Trophoblast cell (in vitro differentiated cells and primary cell): ENCODE data around the gene NXPE3.

Source experiments
- DNase-seq, 2 donors: peaks; one replicate each; pipeline ENCODE4 v3.0.0-alpha.2; 2016
- H2AFZ ChIP-seq: 2 replicates; pipeline ENCODE4 v1.6.1; 2013; ENCODE audit warnings: low read length, moderate library complexity, mild to moderate bottlenecking; ENCODE audit not compliant: insufficient read depth, poor library complexity
- H2AK5ac ChIP-seq: 2 replicates; pipeline ENCODE4 v1.6.1; 2013; ENCODE audit warnings: mild to moderate bottlenecking, low read length
- H2BK120ac ChIP-seq: 2 replicates; pipeline ENCODE4 v1.6.1; 2013; ENCODE audit warnings: low read length, mild to moderate bottlenecking, moderate library complexity; ENCODE audit not compliant: insufficient read depth, poor library complexity
- H2BK12ac ChIP-seq: 2 replicates; pipeline ENCODE4 v1.6.1; 2013; ENCODE audit warnings: mild to moderate bottlenecking, low read length, moderate library complexity
- H2BK5ac ChIP-seq: 2 replicates; pipeline ENCODE4 v1.6.1; 2013; ENCODE audit warnings: low read length, low read depth, moderate library complexity, mild to moderate bottlenecking; ENCODE audit not compliant: poor library complexity
- H3K14ac ChIP-seq: 2 replicates; pipeline ENCODE4 v1.6.1; 2013; ENCODE audit warnings: mild to moderate bottlenecking, low read length
- H3K18ac ChIP-seq: 2 replicates; pipeline ENCODE4 v1.6.1; 2013; ENCODE audit warnings: mild to moderate bottlenecking, low read length
- H3K23ac ChIP-seq: 2 replicates; pipeline ENCODE4 v1.6.1; 2013; ENCODE audit warnings: low read length
- H3K27ac ChIP-seq: 2 replicates; pipeline ENCODE4 v1.5.1; 2013; ENCODE audit warnings: low read depth, mild to moderate bottlenecking, inconsistent platforms, low read length, moderate library complexity
- H3K27me3 ChIP-seq: 2 replicates; pipeline ENCODE4 v1.6.1; 2013; ENCODE audit warnings: inconsistent platforms, mild to moderate bottlenecking, low read length, moderate library complexity; ENCODE audit not compliant: insufficient read depth
- H3K36me3 ChIP-seq, 2 experiments: 1 replicate in 1 of 2; 2 replicates in 1 of 2; pipeline ENCODE4 v1.6.1; 2013; ENCODE audit warnings: low read length in 2 of 2, mild to moderate bottlenecking in 2 of 2, moderate library complexity in 1 of 2; ENCODE audit not compliant: insufficient read depth in 2 of 2, control insufficient read depth in 1 of 2
- H3K4ac ChIP-seq: 2 replicates; pipeline ENCODE4 v1.6.1; 2013; ENCODE audit warnings: low read depth, mild to moderate bottlenecking, low read length, moderate library complexity
- H3K4me1 ChIP-seq, 2 experiments: 1 replicate in 1 of 2; 2 replicates in 1 of 2; pipeline ENCODE4 v1.6.1; 2013; ENCODE audit warnings: low read length in 2 of 2, mild to moderate bottlenecking in 2 of 2, moderate library complexity in 1 of 2; ENCODE audit not compliant: insufficient read depth in 2 of 2, control insufficient read depth in 1 of 2
- H3K4me2 ChIP-seq: 2 replicates; pipeline ENCODE4 v1.6.1; 2013; ENCODE audit warnings: inconsistent platforms, mild to moderate bottlenecking, low read length, moderate library complexity
- H3K4me3 ChIP-seq: 2 replicates; pipeline ENCODE4 v1.5.1; 2013; ENCODE audit warnings: mild to moderate bottlenecking, low read depth, low read length, inconsistent platforms
- H3K79me1 ChIP-seq: one replicate; pipeline ENCODE4 v1.6.1; 2013; ENCODE audit warnings: low read length
- H3K79me2 ChIP-seq: 2 replicates; pipeline ENCODE4 v1.6.1; 2013; ENCODE audit warnings: low read length, mild to moderate bottlenecking; ENCODE audit not compliant: control insufficient read depth, insufficient read depth, poor library complexity
- H3K9ac ChIP-seq: 2 replicates; pipeline ENCODE4 v1.6.1; 2013; ENCODE audit warnings: mild to moderate bottlenecking, low read length
- H3K9me3 ChIP-seq: 2 replicates; pipeline ENCODE4 v1.6.1; 2013; ENCODE audit warnings: low read depth, mild to moderate bottlenecking, control low read depth, inconsistent platforms, low read length; ENCODE audit not compliant: insufficient read depth
- H4K12ac ChIP-seq: 2 replicates; pipeline ENCODE4 v1.6.1; 2013; ENCODE audit warnings: low read depth, mild to moderate bottlenecking, low read length, moderate library complexity
- H4K8ac ChIP-seq: 2 replicates; pipeline ENCODE4 v1.6.1; 2013; ENCODE audit warnings: low read depth, mild to moderate bottlenecking, low read length, moderate library complexity
- H4K91ac ChIP-seq: one replicate; pipeline ENCODE4 v1.6.1; 2013; ENCODE audit warnings: low read depth, mild to moderate bottlenecking, low read length, moderate library complexity
- WGBS: extraction: QIAGEN DNeasy Blood & Tissue Kit; methylation state at CpG from one replicate; pipeline ENCODE4 v1.1.7; 2013; ENCODE audit warnings: missing lambda C conversion rate; ENCODE audit not compliant: insufficient read length, insufficient coverage; ENCODE audit errors: extremely low coverage; 5-methylcytosine and 5-hydroxymethylcytosine counted together

NXPE3 gene

GRCh38 chr3:101807888-101808287 lies 28.9 kb downstream of the NXPE3 start:
- no peak overlapping the region for H4K8ac ChIP-seq
- WGBS, result no CpG with 5 or more reads among the region's 2 CpGs
- H3K9ac ChIP-seq, result no peak overlapping the region
- no peak overlapping the region for H3K18ac ChIP-seq
- no peak overlapping the region for H3K4me3 ChIP-seq
- no peak overlapping the region for H2AK5ac ChIP-seq
- no peaks in the 10 kb centered on the region for H3K4me1 ChIP-seq
- H3K9me3 ChIP-seq, result no peaks in the 10 kb centered on the region
- H3K36me3 ChIP-seq, result no peaks in the 10 kb centered on the region
- no peak for DNase-seq
- H3K79me2 ChIP-seq, result no peaks in the 10 kb centered on the region
- no peaks in the 10 kb centered on the region for H3K27me3 ChIP-seq
- H2AFZ ChIP-seq, result no peak overlapping the region
- no peak overlapping the region for H3K27ac ChIP-seq
- no peaks in the 10 kb centered on the region for H3K79me1 ChIP-seq
- H4K91ac ChIP-seq, result no peak overlapping the region
- no peak overlapping the region for H3K4me2 ChIP-seq
- no peak overlapping the region for H2BK12ac ChIP-seq
- no peak overlapping the region for H2BK120ac ChIP-seq
- H3K14ac ChIP-seq, result no peak overlapping the region
- no peak overlapping the region for H4K12ac ChIP-seq
- H3K4ac ChIP-seq, result no peak overlapping the region
- no peak overlapping the region for H3K23ac ChIP-seq
- no peak overlapping the region for H2BK5ac ChIP-seq

- Histone ChIP-seq H3K23ac (no peak overlapping the region), H2BK5ac (no peak overlapping the region), H2BK12ac (no peak overlapping the region), H3K14ac (no peak overlapping the region), H3K79me1 (no peaks in the 10 kb centered on the region), H3K18ac (no peak overlapping the region), H3K4me2 (no peak overlapping the region), H3K9me3 (no peaks in the 10 kb centered on the region), H3K27me3 (no peaks in the 10 kb centered on the region), H2AFZ (no peak overlapping the region), H3K4me3 (no peak overlapping the region), H4K8ac (no peak overlapping the region), H3K9ac (no peak overlapping the region), H3K79me2 (no peaks in the 10 kb centered on the region), H3K4ac (no peak overlapping the region), H2AK5ac (no peak overlapping the region), H3K27ac (no peak overlapping the region), H4K91ac (no peak overlapping the region), H3K4me1 (no peaks in the 10 kb centered on the region), H3K36me3 (no peaks in the 10 kb centered on the region), H2BK120ac (no peak overlapping the region), H4K12ac (no peak overlapping the region)
- peak; percentile 26 to 64 for DNase-seq
Observed at GRCh38 chr3:101809178-101810021, 30.4 kb downstream of the NXPE3 start.

DNA sequence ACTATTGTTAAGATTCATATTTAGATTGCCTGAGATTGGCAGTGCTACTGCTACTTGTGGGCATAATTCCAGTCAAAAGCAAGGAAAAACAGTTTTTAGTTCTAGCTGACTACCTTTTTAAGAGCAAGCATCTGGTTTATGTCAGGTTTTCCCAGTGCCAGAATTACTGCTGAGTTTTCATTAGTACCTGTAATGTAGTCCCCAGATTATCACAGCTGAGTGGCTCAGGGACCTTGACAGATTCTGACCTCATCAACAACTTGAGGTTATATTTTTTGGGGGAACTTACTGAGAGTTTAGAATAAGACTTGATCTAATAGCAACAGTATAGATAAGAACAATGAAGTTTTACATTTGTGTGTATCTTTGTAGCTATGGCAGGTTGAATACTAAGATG lies 31.0 kb downstream of the NXPE3 start:
- Histone ChIP-seq H3K79me2 (no peaks in the 10 kb centered on the region), H3K4me2 (no peak overlapping the region), H3K4me1 (no peaks in the 10 kb centered on the region), H4K91ac (no peak overlapping the region), H3K4me3 (no peak overlapping the region), H2AFZ (no peak overlapping the region), H3K18ac (no peak overlapping the region), H2BK120ac (no peak overlapping the region), H4K8ac (no peak overlapping the region), H3K9ac (no peak overlapping the region), H3K27me3 (no peaks in the 10 kb centered on the region), H3K14ac (no peak overlapping the region), H3K4ac (no peak overlapping the region), H3K23ac (no peak overlapping the region), H2BK12ac (no peak overlapping the region), H2BK5ac (no peak overlapping the region), H2AK5ac (no peak overlapping the region), H3K79me1 (no peaks in the 10 kb centered on the region), H3K9me3 (no peaks in the 10 kb centered on the region), H4K12ac (no peak overlapping the region), H3K36me3 (no peaks in the 10 kb centered on the region), H3K27ac (no peak overlapping the region)
- DNase-seq, result no peak

DNA sequence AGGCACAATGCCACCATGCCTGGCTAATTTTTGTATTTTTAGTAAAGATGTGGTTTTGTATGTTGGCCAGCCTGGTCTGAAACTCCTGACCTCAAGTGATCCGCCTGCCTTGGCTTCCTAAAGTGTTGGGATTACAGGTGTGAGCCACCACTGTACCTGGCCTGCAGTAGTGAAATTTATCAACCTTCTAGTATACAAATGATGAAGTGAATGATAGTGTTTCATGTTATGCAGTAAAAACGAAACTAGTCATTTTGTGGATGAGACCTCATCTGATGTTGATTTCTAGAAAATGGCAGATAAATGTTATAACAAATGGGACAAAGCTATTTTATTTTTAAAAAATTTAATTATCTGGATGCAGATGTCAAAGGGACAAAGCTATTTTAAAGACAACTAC lies 32.9 kb downstream of the NXPE3 start:
- no peak overlapping the region for H2AK5ac ChIP-seq
- no peak overlapping the region for H3K14ac ChIP-seq
- no peak overlapping the region for H3K4me3 ChIP-seq
- H3K9me3 ChIP-seq, result no peaks in the 10 kb centered on the region
- no peaks in the 10 kb centered on the region for H3K79me1 ChIP-seq
- no peak overlapping the region for H2BK12ac ChIP-seq
- no peak overlapping the region for H3K27ac ChIP-seq
- H2AFZ ChIP-seq, result no peak overlapping the region
- H3K9ac ChIP-seq, result no peak overlapping the region
- no peak overlapping the region for H4K91ac ChIP-seq
- H3K18ac ChIP-seq, result no peak overlapping the region
- H3K4me2 ChIP-seq, result no peak overlapping the region
- no peaks in the 10 kb centered on the region for H3K27me3 ChIP-seq
- H4K12ac ChIP-seq, result no peak overlapping the region
- no peak overlapping the region for H2BK120ac ChIP-seq
- no peak overlapping the region for H3K4ac ChIP-seq
- H3K79me2 ChIP-seq, result no peaks in the 10 kb centered on the region
- no CpG with 5 or more reads among the region's 2 CpGs for WGBS
- DNase-seq, result no peak
- no peak overlapping the region for H4K8ac ChIP-seq
- H3K23ac ChIP-seq, result no peak overlapping the region
- H3K4me1 ChIP-seq, result no peaks in the 10 kb centered on the region
- no peaks in the 10 kb centered on the region for H3K36me3 ChIP-seq
- no peak overlapping the region for H2BK5ac ChIP-seq
